Fibroblast of the aortic adventitia (primary cell): ENCODE measurements around the gene IDS. TPM values are rescaled to one million over a fixed set of nuclear protein-coding genes. Genes with fewer than 3 reads are reported as not detected.

ENCODE experiments used
- DNase-seq: peaks from one replicate; pipeline ENCODE4 v3.0.0-alpha.2; 2010; ENCODE audit warnings: low read depth
- H3K4me3 ChIP-seq: 2 replicates; pipeline ENCODE4 v1.5.1; 2011; ENCODE audit warnings: low read depth, mild to moderate bottlenecking, control low read depth, low read length, moderate library complexity
- CTCF ChIP-seq: IDR thresholded peaks from 2 replicates; pipeline ENCODE4 v1.5.1; 2011; ENCODE audit warnings: mild to moderate bottlenecking, low read length, control low read depth, inconsistent platforms; ENCODE audit not compliant: insufficient read depth
- total RNA-seq: library from RNA; depleted of rRNA; stranded (reverse); fragments of >200 nt; gene quantifications from 2 replicates; pipeline ENCODE4 v1.2.3, GENCODE V29; 2012; ENCODE audit warnings: low replicate concordance

The IDS gene
- total RNA-seq, 1 donor = 63.3 TPM

- DNase-seq = no peak
- H3K4me3 ChIP-seq = no peak overlapping the region
- no peak for TF ChIP-seq CTCF
Measured at GRCh38 chrX:149472625-149473024, 32.5 kb downstream of the IDS start.

GRCh38 chrX:149471397-149471796 lies 33.7 kb downstream of the IDS start:
- no peak for DNase-seq
- H3K4me3 ChIP-seq = no peak overlapping the region
- no peak for TF ChIP-seq CTCF

GRCh38 chrX:149470955-149471354 lies 34.2 kb downstream of the IDS start:
- H3K4me3 ChIP-seq = peak overlapping the region; percentile 41
- TF ChIP-seq CTCF = peak; percentile 75
- peak; percentile 59 for DNase-seq

- no peak for DNase-seq
- H3K4me3 ChIP-seq = no peak overlapping the region
- no peak for TF ChIP-seq CTCF
Measured at GRCh38 chrX:149469406-149469805, 35.7 kb downstream of the IDS start.

GRCh38 chrX:149467920-149468319 lies 37.2 kb downstream of the IDS start:
- TF ChIP-seq CTCF = no peak
- H3K4me3 ChIP-seq = no peak overlapping the region
- DNase-seq = no peak

GRCh38 chrX:149467461-149467860 lies 37.6 kb downstream of the IDS start:
- DNase-seq = no peak
- TF ChIP-seq CTCF = no peak
- no peak overlapping the region for H3K4me3 ChIP-seq

- TF ChIP-seq CTCF = no peak
- no peak overlapping the region for H3K4me3 ChIP-seq
- DNase-seq = peak; percentile 83
Measured at GRCh38 chrX:149462849-149463248, 42.3 kb downstream of the IDS start.
